H1 (cell line): ENCODE data around the gene OR2A12. TPM values are rescaled to one million over a fixed set of nuclear protein-coding genes. Genes with fewer than 3 reads are reported as not detected.

Experiments used
- CTCF ChIA-PET: fragments of 300-600 bp; sonication (Branson Sonifier 250); formaldehyde crosslinking; loops from one replicate; lab custom pipeline; 2021; ENCODE audit not compliant: partially characterized antibody; lab: Charles Lee
- POLR2A ChIA-PET: fragments of 300-600 bp; sonication (Branson Sonifier 250); formaldehyde crosslinking; loops from one replicate; lab custom pipeline; 2021; ENCODE audit warnings: inconsistent platforms; ENCODE audit not compliant: partially characterized antibody; lab: Charles Lee
- DNase-seq, 2 experiments: peaks; one replicate each; pipeline versions ENCODE4 v3.0.0 to v3.0.0-alpha.2; 2010 to 2022; ENCODE audit warnings: low spot score in 2 of 2, low read depth in 1 of 2, mixed read lengths in 1 of 2
- FAIRE-seq: peaks from 2 replicates; lab custom pipeline; 2011; peaks lifted over from hg19 to GRCh38; lab: Jason Lieb, UNC
- H2AFZ ChIP-seq: 2 replicates; pipeline ENCODE4 v1.8.1; 2012; ENCODE audit warnings: low read length, inconsistent platforms
- H2AK5ac ChIP-seq: 2 replicates; pipeline ENCODE4 v1.6.1; 2013; ENCODE audit warnings: low read depth, low read length
- H2BK120ac ChIP-seq: replicated peaks from 2 replicates; pipeline ENCODE3; 2013; ENCODE audit warnings: low read depth, low read length, inconsistent platforms
- H2BK12ac ChIP-seq: 2 replicates; pipeline ENCODE4 v1.6.1; 2013; ENCODE audit warnings: low read depth, low read length
- H2BK15ac ChIP-seq: 2 replicates; pipeline ENCODE4 v1.6.1; 2013; ENCODE audit warnings: low read length
- H2BK20ac ChIP-seq: 2 replicates; pipeline ENCODE4 v1.6.1; 2013; ENCODE audit warnings: low read length
- H2BK5ac ChIP-seq: 2 replicates; pipeline ENCODE4 v1.6.1; 2013; ENCODE audit warnings: low read depth, low read length
- H3K14ac ChIP-seq: 2 replicates; pipeline ENCODE4 v1.6.1; 2013; ENCODE audit warnings: inconsistent platforms; ENCODE audit not compliant: insufficient read length
- H3K18ac ChIP-seq: 2 replicates; pipeline ENCODE4 v1.6.1; 2013; ENCODE audit warnings: low read length; ENCODE audit errors: extremely low read depth
- H3K23ac ChIP-seq: 2 replicates; pipeline ENCODE4 v1.6.1; 2013; ENCODE audit warnings: inconsistent platforms; ENCODE audit not compliant: insufficient read length
- H3K23me2 ChIP-seq: 2 replicates; pipeline ENCODE4 v1.6.1; 2013; ENCODE audit warnings: low read depth, low read length
- H3K27ac ChIP-seq: 2 replicates; pipeline ENCODE4 v1.6.1; 2011; ENCODE audit warnings: low read depth, low read length, inconsistent platforms
- H3K27me3 ChIP-seq, 4 experiments: replicated peaks in 1 of 4; 1 replicate in 1 of 4; 2 replicates in 3 of 4; pipeline versions ENCODE4 v1.6.1 to v1.8.1; 2011 to 2013; ENCODE audit warnings: low read length in 3 of 4, mild to moderate bottlenecking in 3 of 4, inconsistent platforms in 2 of 4, mixed read lengths in 2 of 4, moderate library complexity in 1 of 4; ENCODE audit not compliant: control insufficient read depth in 3 of 4, insufficient read depth in 3 of 4; ENCODE audit errors: extremely low read depth in 1 of 4
- H3K36me3 ChIP-seq, 4 experiments: 2 replicates each; pipeline versions ENCODE4 v1.6.1 to v1.8.1; 2011 to 2013; ENCODE audit warnings: mild to moderate bottlenecking in 4 of 4, low read length in 3 of 4, moderate library complexity in 2 of 4, control low read depth in 1 of 4, inconsistent platforms in 1 of 4; ENCODE audit not compliant: insufficient read depth in 4 of 4, control insufficient read depth in 2 of 4
- H3K4ac ChIP-seq: replicated peaks from 2 replicates; pipeline ENCODE3; 2013; ENCODE audit warnings: low read length, low read depth, mixed read lengths, inconsistent platforms; ENCODE audit not compliant: insufficient read length
- H3K4me1 ChIP-seq, 4 experiments: replicated peaks in 1 of 4; 1 replicate in 1 of 4; 2 replicates in 3 of 4; pipeline versions ENCODE4 v1.6.1 to v1.8.1; 2011 to 2013; ENCODE audit warnings: low read length in 3 of 4, inconsistent platforms in 2 of 4, mixed read lengths in 1 of 4; ENCODE audit not compliant: insufficient read depth in 4 of 4, control insufficient read depth in 3 of 4
- H3K4me2 ChIP-seq, 2 experiments: 2 replicates each; pipeline versions ENCODE4 v1.6.1 to v1.8.1; 2011 to 2013; ENCODE audit warnings: low read depth in 2 of 2, low read length in 2 of 2, control low read depth in 1 of 2, inconsistent platforms in 1 of 2, mild to moderate bottlenecking in 1 of 2; ENCODE audit not compliant: insufficient read depth in 1 of 2
- H3K4me3 ChIP-seq, 4 experiments: fragments of 200-600, 300-600 bp in 1 of 4; sonication (generic), shearing (Covaris generic), sonication (Bioruptor Twin) in 1 of 4; 2 replicates each; pipeline versions ENCODE4 v1.5.1 to v1.8.1; 2011 to 2016; ENCODE audit warnings: low read length in 4 of 4, low read depth in 3 of 4, control low read depth in 2 of 4, inconsistent platforms in 2 of 4, mild to moderate bottlenecking in 2 of 4, mixed read lengths in 1 of 4, moderate library complexity in 1 of 4; ENCODE audit not compliant: insufficient read depth in 2 of 4; ENCODE audit errors: extremely low read depth in 1 of 4
- H3K56ac ChIP-seq: replicated peaks from 2 replicates; pipeline ENCODE3; 2013; ENCODE audit warnings: low read depth, mild to moderate bottlenecking, mixed read lengths, low read length, inconsistent platforms; ENCODE audit not compliant: insufficient read length
- H3K79me1 ChIP-seq: 2 replicates; pipeline ENCODE4 v1.6.1; 2013; ENCODE audit warnings: low read depth, low read length, control low read depth
- H3K79me2 ChIP-seq, 2 experiments: 2 replicates each; pipeline versions ENCODE4 v1.6.1 to v1.8.1; 2012 to 2013; ENCODE audit warnings: low read length in 2 of 2, mild to moderate bottlenecking in 2 of 2, inconsistent platforms in 1 of 2; ENCODE audit not compliant: insufficient read depth in 2 of 2, control insufficient read depth in 1 of 2
- H3K9ac ChIP-seq, 4 experiments: replicated peaks in 1 of 4; 1 replicate in 1 of 4; 2 replicates in 3 of 4; pipeline versions ENCODE4 v1.6.1 to v1.8.1; 2011 to 2013; ENCODE audit warnings: low read depth in 3 of 4, low read length in 3 of 4, control low read depth in 2 of 4, mild to moderate bottlenecking in 2 of 4, moderate library complexity in 2 of 4, inconsistent platforms in 1 of 4; ENCODE audit errors: extremely low read depth in 1 of 4
- H3K9me3 ChIP-seq, 2 experiments: 2 replicates each; pipeline versions ENCODE4 v1.6.1 to v1.8.1; 2012 to 2013; ENCODE audit warnings: mild to moderate bottlenecking in 2 of 2, moderate library complexity in 2 of 2, control low read depth in 1 of 2, inconsistent platforms in 1 of 2, low read depth in 1 of 2, low read length in 1 of 2, mixed read lengths in 1 of 2; ENCODE audit not compliant: insufficient read depth in 2 of 2
- H4K20me1 ChIP-seq, 2 experiments: replicated peaks in 1 of 2; 2 replicates each; pipeline versions ENCODE3 to v1.8.1; 2011 to 2013; ENCODE audit warnings: inconsistent platforms in 2 of 2, low read length in 2 of 2, mild to moderate bottlenecking in 1 of 2; ENCODE audit not compliant: insufficient read depth in 2 of 2, control insufficient read depth in 1 of 2
- H4K5ac ChIP-seq: 2 replicates; pipeline ENCODE4 v1.6.1; 2013; ENCODE audit warnings: low read length, low read depth, mixed read lengths, inconsistent platforms; ENCODE audit not compliant: insufficient read length
- H4K8ac ChIP-seq: 2 replicates; pipeline ENCODE4 v1.8.0; 2013; ENCODE audit warnings: mild to moderate bottlenecking, moderate library complexity, low read length, inconsistent platforms; ENCODE audit not compliant: insufficient read depth; ENCODE audit errors: extremely low read depth
- H4K91ac ChIP-seq: replicated peaks from 2 replicates; pipeline ENCODE3; 2013; ENCODE audit warnings: low read length, mixed read lengths, inconsistent platforms; ENCODE audit not compliant: insufficient read length
- BCL11A ChIP-seq, 2 experiments: IDR thresholded peaks; one replicate each; pipeline ENCODE4 v1.6.1; 2011; ENCODE audit warnings: low read depth in 2 of 2, low read length in 2 of 2, mild to moderate bottlenecking in 2 of 2
- TBP ChIP-seq: IDR thresholded peaks from 2 replicates; pipeline ENCODE4 v1.6.1; 2011; ENCODE audit warnings: low read depth, low read length, improper control_type of control experiment
- whole genome bisulfite sequencing, 2 experiments: shearing (Covaris generic) in 1 of 2; methylation state at CpG; one replicate each; pipeline versions ENCODE4 v1.1.6 to v1.1.7; 2013 to 2015; ENCODE audit warnings: low lambda C conversion rate in 2 of 2, mixed read lengths in 2 of 2, inconsistent platforms in 1 of 2, low coverage in 1 of 2, missing lambda C conversion rate in 1 of 2; ENCODE audit not compliant: insufficient replicate concordance in 2 of 2, insufficient coverage in 1 of 2, insufficient read length in 1 of 2; ENCODE audit errors: extremely low coverage in 1 of 2, missing lambda C conversion rate in 1 of 2; 5-methylcytosine and 5-hydroxymethylcytosine counted together
- polyA plus RNA-seq, 7 experiments: library from polyadenylated mRNA; depleted of rRNA in 3 of 7; stranded (reverse) in 5 of 7; unstranded in 2 of 7; fragments of >200 nt in 5 of 7; fragments of 200-250 nt in 2 of 7; gene quantifications; 1 replicate in 5 of 7; 2 replicates in 1 of 7; 4 replicates in 1 of 7; pipeline versions ENCODE4 v1.2.1 to v1.2.3, GENCODE V29; 2011 to 2013; ENCODE audit warnings: missing spikeins in 2 of 7, mixed read lengths in 2 of 7
- total RNA-seq: library from RNA; stranded (reverse); fragmentation: NEBNext Ultra II Directional; extraction: Animal tissue kit (Norgen Biotek cat#: 25700); gene quantifications from 2 replicates; pipeline ENCODE4 v1.2.1, GENCODE V29; 2021

The OR2A12 gene
- total and polyA plus RNA-seq, 2 of the 8 experiments (the other 6 are each of a cell fraction or from before 2014, with no cell fraction given): not detected

- H4K91ac ChIP-seq: no peak overlapping the region
- H3K4me3 ChIP-seq: no peak overlapping the region
- no peak overlapping the region for H3K56ac ChIP-seq
- POLR2A ChIA-PET: no interaction called here
- H3K4me1 ChIP-seq: no peaks in the 10 kb centered on the region
- no peak overlapping the region for H3K9ac ChIP-seq
- no peak overlapping the region for H2BK20ac ChIP-seq
- no peaks in the 10 kb centered on the region for H3K79me1 ChIP-seq
- H2AK5ac ChIP-seq: no peak overlapping the region
- no peak overlapping the region for H2BK15ac ChIP-seq
- TF ChIP-seq TBP (no peak), BCL11A (IDR thresholded peaks at IDR 0.05; ENCODE audit: low read depth in 2 of 2, low read length in 2 of 2) (no peak)
- TF ChIP-seq, all 59 proteins: peak for 0
- Histone ChIP-seq H3K79me2 (no peaks in the 10 kb centered on the region), H2BK120ac (no peak overlapping the region), H3K27ac (no peak overlapping the region), H3K23ac (no peak overlapping the region), H3K23me2 (no peaks in the 10 kb centered on the region), H3K4me2 (no peak overlapping the region), H2AFZ (no peak overlapping the region), H3K14ac (no peak overlapping the region), H3K18ac (no peak overlapping the region), H4K20me1 (no peaks in the 10 kb centered on the region), H3K4ac (no peak overlapping the region), H2BK5ac (no peak overlapping the region), H4K8ac (no peak overlapping the region), H3K36me3 (no peaks in the 10 kb centered on the region), H3K9me3 (no peaks in the 10 kb centered on the region), H3K27me3 (no peaks in the 10 kb centered on the region), H2BK12ac (no peak overlapping the region), H4K5ac (no peak overlapping the region)
- WGBS, 2 experiments: 92% methylated on average over 3 of the region's 3 CpGs; no CpG with 5 or more reads in 1 of the 2 experiments
- FAIRE-seq (no peak), DNase-seq (no peak)
- CTCF ChIA-PET: no interaction called here
Measured at GRCh38 chr7:144100607-144101006, 14.5 kb downstream of the OR2A12 start.
